Neural cell (in vitro differentiated cells): ENCODE measurements around the gene FGL2.
"Not testable (repeated sequence)": the region's sequence is repeated elsewhere in the genome, so short reads cannot be mapped to it uniquely, and the experiment has no call there.

Experiments used
- CTCF ChIP-seq: fragments of 450-650 bp; IDR thresholded peaks from 2 replicates; pipeline ENCODE4 v1.5.1; 2014; ENCODE audit warnings: antibody characterized with exemption, mild to moderate bottlenecking, moderate library complexity; ENCODE audit not compliant: poor library complexity, severe bottlenecking
- EP300 ChIP-seq: fragments of 450-650 bp; conservative IDR thresholded peaks from 2 replicates; pipeline ENCODE4 v1.6.1; 2014; ENCODE audit warnings: antibody characterized with exemption, mild to moderate bottlenecking, moderate library complexity; ENCODE audit not compliant: poor library complexity, severe bottlenecking
- EZH2 ChIP-seq: fragments of 200-600, 300-800 bp; shearing (Covaris generic), sonication (generic); IDR thresholded peaks from 2 replicates; pipeline ENCODE4 v1.6.1; 2014; ENCODE audit warnings: antibody characterized with exemption, low read length, borderline replicate concordance, mild to moderate bottlenecking; ENCODE audit not compliant: insufficient read depth, poor library complexity, severe bottlenecking
- MXI1 ChIP-seq: fragments of 450-650 bp; conservative IDR thresholded peaks from 2 replicates; pipeline ENCODE4 v1.6.1; 2014; ENCODE audit warnings: antibody characterized with exemption, mild to moderate bottlenecking; ENCODE audit not compliant: poor library complexity, severe bottlenecking
- POLR2AphosphoS5 ChIP-seq: IDR thresholded peaks from 2 replicates; pipeline ENCODE4 v1.6.1; 2012
- RAD21 ChIP-seq: fragments of 450-650 bp; conservative IDR thresholded peaks from 2 replicates; pipeline ENCODE4 v1.6.1; 2014; ENCODE audit warnings: antibody characterized with exemption, mild to moderate bottlenecking, moderate library complexity
- SMC3 ChIP-seq: fragments of 450-650 bp; conservative IDR thresholded peaks from 2 replicates; pipeline ENCODE4 v1.6.1; 2014; ENCODE audit warnings: antibody characterized with exemption, mild to moderate bottlenecking, moderate library complexity; ENCODE audit not compliant: poor library complexity
- TAF1 ChIP-seq: IDR thresholded peaks from 2 replicates; pipeline ENCODE4 v1.6.1; 2012; ENCODE audit warnings: low read depth
- TF ChIP-seq, protein P1 (sequence below): IDR thresholded peaks from 2 replicates; pipeline ENCODE4 v1.6.1; 2012; ENCODE audit warnings: borderline replicate concordance

GRCh38 chr7:77154917-77155464 lies 44.6 kb downstream of the FGL2 start:
- not testable (repeated sequence) for TF ChIP-seq CTCF, EZH2, MXI1, POLR2AphosphoS5, SMC3, TAF1, RAD21, EP300
- TF ChIP-seq, protein P1, sequence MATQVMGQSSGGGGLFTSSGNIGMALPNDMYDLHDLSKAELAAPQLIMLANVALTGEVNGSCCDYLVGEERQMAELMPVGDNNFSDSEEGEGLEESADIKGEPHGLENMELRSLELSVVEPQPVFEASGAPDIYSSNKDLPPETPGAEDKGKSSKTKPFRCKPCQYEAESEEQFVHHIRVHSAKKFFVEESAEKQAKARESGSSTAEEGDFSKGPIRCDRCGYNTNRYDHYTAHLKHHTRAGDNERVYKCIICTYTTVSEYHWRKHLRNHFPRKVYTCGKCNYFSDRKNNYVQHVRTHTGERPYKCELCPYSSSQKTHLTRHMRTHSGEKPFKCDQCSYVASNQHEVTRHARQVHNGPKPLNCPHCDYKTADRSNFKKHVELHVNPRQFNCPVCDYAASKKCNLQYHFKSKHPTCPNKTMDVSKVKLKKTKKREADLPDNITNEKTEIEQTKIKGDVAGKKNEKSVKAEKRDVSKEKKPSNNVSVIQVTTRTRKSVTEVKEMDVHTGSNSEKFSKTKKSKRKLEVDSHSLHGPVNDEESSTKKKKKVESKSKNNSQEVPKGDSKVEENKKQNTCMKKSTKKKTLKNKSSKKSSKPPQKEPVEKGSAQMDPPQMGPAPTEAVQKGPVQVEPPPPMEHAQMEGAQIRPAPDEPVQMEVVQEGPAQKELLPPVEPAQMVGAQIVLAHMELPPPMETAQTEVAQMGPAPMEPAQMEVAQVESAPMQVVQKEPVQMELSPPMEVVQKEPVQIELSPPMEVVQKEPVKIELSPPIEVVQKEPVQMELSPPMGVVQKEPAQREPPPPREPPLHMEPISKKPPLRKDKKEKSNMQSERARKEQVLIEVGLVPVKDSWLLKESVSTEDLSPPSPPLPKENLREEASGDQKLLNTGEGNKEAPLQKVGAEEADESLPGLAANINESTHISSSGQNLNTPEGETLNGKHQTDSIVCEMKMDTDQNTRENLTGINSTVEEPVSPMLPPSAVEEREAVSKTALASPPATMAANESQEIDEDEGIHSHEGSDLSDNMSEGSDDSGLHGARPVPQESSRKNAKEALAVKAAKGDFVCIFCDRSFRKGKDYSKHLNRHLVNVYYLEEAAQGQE: not testable (repeated sequence)
